Trophoblast cell (in vitro differentiated cells and primary cell): ENCODE results near the gene CERS6.
A peak's percentile ranks its signal among the peaks of the same experiment; 100 is the strongest.

Experiments
- DNase-seq, 2 donors: peaks; one replicate each; pipeline ENCODE4 v3.0.0-alpha.2; 2016
- H2AFZ ChIP-seq: 2 replicates; pipeline ENCODE4 v1.6.1; 2013; ENCODE audit warnings: low read length, moderate library complexity, mild to moderate bottlenecking; ENCODE audit not compliant: insufficient read depth, poor library complexity
- H2AK5ac ChIP-seq: 2 replicates; pipeline ENCODE4 v1.6.1; 2013; ENCODE audit warnings: mild to moderate bottlenecking, low read length
- H2BK120ac ChIP-seq: 2 replicates; pipeline ENCODE4 v1.6.1; 2013; ENCODE audit warnings: low read length, mild to moderate bottlenecking, moderate library complexity; ENCODE audit not compliant: insufficient read depth, poor library complexity
- H2BK12ac ChIP-seq: 2 replicates; pipeline ENCODE4 v1.6.1; 2013; ENCODE audit warnings: mild to moderate bottlenecking, low read length, moderate library complexity
- H2BK5ac ChIP-seq: 2 replicates; pipeline ENCODE4 v1.6.1; 2013; ENCODE audit warnings: low read length, low read depth, moderate library complexity, mild to moderate bottlenecking; ENCODE audit not compliant: poor library complexity
- H3K14ac ChIP-seq: 2 replicates; pipeline ENCODE4 v1.6.1; 2013; ENCODE audit warnings: mild to moderate bottlenecking, low read length
- H3K18ac ChIP-seq: 2 replicates; pipeline ENCODE4 v1.6.1; 2013; ENCODE audit warnings: mild to moderate bottlenecking, low read length
- H3K23ac ChIP-seq: 2 replicates; pipeline ENCODE4 v1.6.1; 2013; ENCODE audit warnings: low read length
- H3K27ac ChIP-seq: 2 replicates; pipeline ENCODE4 v1.5.1; 2013; ENCODE audit warnings: low read depth, mild to moderate bottlenecking, inconsistent platforms, low read length, moderate library complexity
- H3K27me3 ChIP-seq: 2 replicates; pipeline ENCODE4 v1.6.1; 2013; ENCODE audit warnings: inconsistent platforms, mild to moderate bottlenecking, low read length, moderate library complexity; ENCODE audit not compliant: insufficient read depth
- H3K36me3 ChIP-seq, 2 experiments: 1 replicate in 1 of 2; 2 replicates in 1 of 2; pipeline ENCODE4 v1.6.1; 2013; ENCODE audit warnings: low read length in 2 of 2, mild to moderate bottlenecking in 2 of 2, moderate library complexity in 1 of 2; ENCODE audit not compliant: insufficient read depth in 2 of 2, control insufficient read depth in 1 of 2
- H3K4ac ChIP-seq: 2 replicates; pipeline ENCODE4 v1.6.1; 2013; ENCODE audit warnings: low read depth, mild to moderate bottlenecking, low read length, moderate library complexity
- H3K4me1 ChIP-seq, 2 experiments: 1 replicate in 1 of 2; 2 replicates in 1 of 2; pipeline ENCODE4 v1.6.1; 2013; ENCODE audit warnings: low read length in 2 of 2, mild to moderate bottlenecking in 2 of 2, moderate library complexity in 1 of 2; ENCODE audit not compliant: insufficient read depth in 2 of 2, control insufficient read depth in 1 of 2
- H3K4me2 ChIP-seq: 2 replicates; pipeline ENCODE4 v1.6.1; 2013; ENCODE audit warnings: inconsistent platforms, mild to moderate bottlenecking, low read length, moderate library complexity
- H3K4me3 ChIP-seq: 2 replicates; pipeline ENCODE4 v1.5.1; 2013; ENCODE audit warnings: mild to moderate bottlenecking, low read depth, low read length, inconsistent platforms
- H3K79me1 ChIP-seq: one replicate; pipeline ENCODE4 v1.6.1; 2013; ENCODE audit warnings: low read length
- H3K79me2 ChIP-seq: 2 replicates; pipeline ENCODE4 v1.6.1; 2013; ENCODE audit warnings: low read length, mild to moderate bottlenecking; ENCODE audit not compliant: control insufficient read depth, insufficient read depth, poor library complexity
- H3K9ac ChIP-seq: 2 replicates; pipeline ENCODE4 v1.6.1; 2013; ENCODE audit warnings: mild to moderate bottlenecking, low read length
- H3K9me3 ChIP-seq: 2 replicates; pipeline ENCODE4 v1.6.1; 2013; ENCODE audit warnings: low read depth, mild to moderate bottlenecking, control low read depth, inconsistent platforms, low read length; ENCODE audit not compliant: insufficient read depth
- H4K12ac ChIP-seq: 2 replicates; pipeline ENCODE4 v1.6.1; 2013; ENCODE audit warnings: low read depth, mild to moderate bottlenecking, low read length, moderate library complexity
- H4K8ac ChIP-seq: 2 replicates; pipeline ENCODE4 v1.6.1; 2013; ENCODE audit warnings: low read depth, mild to moderate bottlenecking, low read length, moderate library complexity
- H4K91ac ChIP-seq: one replicate; pipeline ENCODE4 v1.6.1; 2013; ENCODE audit warnings: low read depth, mild to moderate bottlenecking, low read length, moderate library complexity
- WGBS: extraction: QIAGEN DNeasy Blood & Tissue Kit; methylation state at CpG from one replicate; pipeline ENCODE4 v1.1.7; 2013; ENCODE audit warnings: missing lambda C conversion rate; ENCODE audit not compliant: insufficient read length, insufficient coverage; ENCODE audit errors: extremely low coverage; 5-methylcytosine and 5-hydroxymethylcytosine counted together

Gene CERS6

DNA sequence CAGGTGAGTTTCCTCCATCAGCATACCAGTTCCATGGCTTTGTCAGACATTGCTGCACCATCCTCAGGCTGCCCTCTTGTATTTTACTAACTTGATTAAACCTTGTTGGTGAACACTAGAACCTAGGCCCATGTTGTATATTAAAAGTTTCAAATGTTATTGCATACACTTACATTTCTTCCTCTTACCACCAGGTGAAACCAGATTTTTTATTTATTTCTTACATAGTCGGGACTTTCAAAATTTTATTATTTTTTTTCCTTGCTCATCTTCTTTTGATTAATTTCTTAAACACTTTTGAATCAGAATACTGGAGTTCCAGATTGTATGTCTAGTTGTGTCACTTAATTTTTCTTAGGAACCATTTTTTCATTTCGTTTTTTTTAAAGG, 5.9 kb downstream of the CERS6 start:
- Histone ChIP-seq H3K18ac (peak overlapping the region; percentile 75), H3K23ac (no peak overlapping the region), H2AK5ac (no peak overlapping the region), H3K9ac (no peak overlapping the region), H2AFZ (no peak overlapping the region), H3K14ac (no peak overlapping the region), H3K36me3 (no peaks in the 10 kb centered on the region), H2BK120ac (no peak overlapping the region), H3K79me2 (peaks cover 3% of the 10 kb centered on the region), H4K12ac (no peak overlapping the region), H4K91ac (no peak overlapping the region), H4K8ac (no peak overlapping the region), H3K4ac (peak overlapping the region; percentile 94), H2BK12ac (no peak overlapping the region), H3K27me3 (no peaks in the 10 kb centered on the region), H2BK5ac (no peak overlapping the region), H3K79me1 (peaks cover under 1% of the 10 kb centered on the region), H3K9me3 (no peaks in the 10 kb centered on the region), H3K4me1 (peaks cover 0 to 5% of the 10 kb centered on the region in 2 experiments), H3K27ac (no peak overlapping the region), H3K4me3 (no peak overlapping the region), H3K4me2 (no peak overlapping the region)
- DNase-seq, result no peak
- no CpG with 5 or more reads among the region's 2 CpGs for WGBS

DNA sequence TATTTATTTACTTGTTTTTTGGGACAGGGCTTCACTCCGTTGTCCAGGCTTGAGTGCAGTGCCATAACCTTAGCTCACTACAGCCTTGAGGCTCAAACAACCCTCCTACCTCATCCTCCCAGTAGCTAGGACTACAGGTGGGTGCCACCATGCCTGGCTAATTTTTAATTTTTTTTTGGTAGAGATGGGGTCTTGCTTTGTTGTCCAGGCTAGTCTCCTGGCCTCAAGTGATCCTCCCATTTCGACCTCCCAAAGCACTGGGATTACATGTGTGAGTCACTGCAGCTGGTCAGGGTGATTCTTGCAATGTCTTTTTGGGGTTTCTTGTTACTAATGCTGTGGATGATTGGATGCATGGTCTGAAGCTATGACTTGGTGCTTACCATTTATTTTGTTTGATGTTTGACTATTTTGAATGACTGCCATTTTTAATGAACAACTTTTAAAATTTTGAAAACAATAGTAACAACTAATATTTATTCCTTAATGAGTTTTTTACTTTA, 6.5 kb downstream of the CERS6 start:
- no peaks in the 10 kb centered on the region for H3K9me3 ChIP-seq
- peaks cover 0 to 8% of the 10 kb centered on the region in 2 experiments for H3K4me1 ChIP-seq
- H3K4me2 ChIP-seq, result no peak overlapping the region
- H3K79me1 ChIP-seq, result no peaks in the 10 kb centered on the region
- no peak overlapping the region for H3K9ac ChIP-seq
- no peak overlapping the region for H3K14ac ChIP-seq
- H3K18ac ChIP-seq, result no peak overlapping the region
- H4K91ac ChIP-seq, result no peak overlapping the region
- no peak overlapping the region for H3K4me3 ChIP-seq
- H3K36me3 ChIP-seq, result no peaks in the 10 kb centered on the region
- peaks cover 3% of the 10 kb centered on the region for H3K79me2 ChIP-seq
- no peaks in the 10 kb centered on the region for H3K27me3 ChIP-seq
- H3K4ac ChIP-seq, result peak overlapping the region; percentile 93
- H2AK5ac ChIP-seq, result peak overlapping the region; percentile 21
- WGBS, result no CpG with 5 or more reads among the region's 2 CpGs
- no peak overlapping the region for H4K12ac ChIP-seq
- H3K27ac ChIP-seq, result no peak overlapping the region
- H4K8ac ChIP-seq, result no peak overlapping the region
- H3K23ac ChIP-seq, result no peak overlapping the region
- no peak overlapping the region for H2BK120ac ChIP-seq
- no peak overlapping the region for H2BK12ac ChIP-seq
- no peak for DNase-seq
- H2BK5ac ChIP-seq, result no peak overlapping the region
- no peak overlapping the region for H2AFZ ChIP-seq

DNA sequence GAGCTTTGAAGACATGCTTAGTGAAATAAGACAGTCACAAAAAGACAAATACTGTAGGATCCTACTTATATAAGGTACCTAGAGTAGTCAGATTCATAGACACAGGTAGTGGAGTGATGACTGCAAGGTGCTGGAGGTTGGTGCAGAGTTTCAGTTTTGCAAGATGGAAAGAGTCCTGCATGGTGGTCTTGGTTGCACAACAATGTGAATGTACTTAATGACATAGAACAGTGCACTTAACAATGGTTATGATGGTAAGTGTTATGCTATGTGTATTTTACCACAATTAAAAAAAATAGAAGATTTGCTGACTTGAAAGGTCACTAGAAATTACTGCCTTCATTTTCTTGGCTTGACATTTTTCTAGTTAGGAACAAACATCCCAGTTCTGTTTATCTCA, 9.5 kb downstream of the CERS6 start:
- Histone ChIP-seq H3K27me3 (no peaks in the 10 kb centered on the region), H3K4me1 (peaks cover 6 to 15% of the 10 kb centered on the region in 2 experiments)

DNA sequence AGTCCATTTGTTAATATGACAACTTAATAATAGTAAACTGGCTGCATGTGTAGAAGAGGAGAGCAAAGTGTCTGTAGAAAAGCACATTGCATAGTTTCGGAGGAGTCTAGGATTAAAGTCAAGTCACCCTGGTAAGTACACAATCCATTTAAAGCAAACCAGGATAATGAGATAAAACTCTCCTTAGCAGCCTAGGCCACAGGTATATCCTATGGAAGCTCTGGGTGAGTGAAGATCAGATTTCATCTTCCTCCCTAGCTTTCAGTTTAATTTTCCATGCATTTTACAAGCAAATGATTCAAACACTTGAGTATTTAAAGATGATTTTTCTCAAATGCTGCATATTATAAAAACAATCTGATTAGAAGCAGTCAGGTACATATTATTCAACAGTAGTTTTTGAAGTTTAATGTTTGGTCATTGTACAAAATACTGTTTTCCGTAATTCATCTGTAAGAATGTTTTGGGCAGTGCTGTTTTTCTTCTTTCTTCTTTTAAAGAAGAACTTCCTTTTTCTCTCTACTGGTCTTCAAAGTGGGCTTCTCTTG, 10.2 kb downstream of the CERS6 start:
- no peaks in the 10 kb centered on the region for H3K36me3 ChIP-seq

More for the DNA sequence above, 9.5 kb downstream of the CERS6 start:
- Histone ChIP-seq H2BK5ac (no peak overlapping the region), H3K9ac (no peak overlapping the region), H2BK120ac (no peak overlapping the region), H3K4me2 (no peak overlapping the region), H2AK5ac (no peak overlapping the region), H3K4ac (no peak overlapping the region), H3K79me2 (peaks cover 3% of the 10 kb centered on the region), H3K9me3 (no peaks in the 10 kb centered on the region), H3K27ac (no peak overlapping the region), H3K36me3 (no peaks in the 10 kb centered on the region), H2BK12ac (no peak overlapping the region), H3K79me1 (no peaks in the 10 kb centered on the region), H3K4me3 (no peak overlapping the region), H3K18ac (no peak overlapping the region), H2AFZ (no peak overlapping the region), H4K12ac (no peak overlapping the region), H4K91ac (no peak overlapping the region), H4K8ac (no peak overlapping the region), H3K14ac (no peak overlapping the region), H3K23ac (no peak overlapping the region)
- DNase-seq, result no peak

More for the DNA sequence above, 10.2 kb downstream of the CERS6 start:
- WGBS, result no CpG with 5 or more reads among the region's 2 CpGs
- H3K18ac ChIP-seq, result no peak overlapping the region
- no peaks in the 10 kb centered on the region for H3K9me3 ChIP-seq
- H3K4me2 ChIP-seq, result no peak overlapping the region
- H3K79me2 ChIP-seq, result peaks cover 3% of the 10 kb centered on the region
- no peak overlapping the region for H2AK5ac ChIP-seq
- no peak overlapping the region for H3K27ac ChIP-seq
- no peak overlapping the region for H3K9ac ChIP-seq
- H3K23ac ChIP-seq, result no peak overlapping the region
- H3K27me3 ChIP-seq, result no peaks in the 10 kb centered on the region
- no peak overlapping the region for H2BK5ac ChIP-seq
- H3K79me1 ChIP-seq, result no peaks in the 10 kb centered on the region
- no peak overlapping the region for H4K91ac ChIP-seq
- H3K4ac ChIP-seq, result no peak overlapping the region
- H3K4me1 ChIP-seq, result peaks cover 6 to 17% of the 10 kb centered on the region in 2 experiments
- H4K12ac ChIP-seq, result no peak overlapping the region
- H2BK120ac ChIP-seq, result no peak overlapping the region
- no peak overlapping the region for H2BK12ac ChIP-seq
- no peak overlapping the region for H3K14ac ChIP-seq
- no peak for DNase-seq
- H3K4me3 ChIP-seq, result no peak overlapping the region
- no peak overlapping the region for H2AFZ ChIP-seq
- H4K8ac ChIP-seq, result no peak overlapping the region
